SK-N-SH (cell line): Measurements from ENCODE around the gene CEP170B.

Experiments used
- CTCF ChIP-seq: fragments of 200-600 bp; sonication (generic); IDR thresholded peaks from 2 replicates; pipeline ENCODE4 v1.6.1; 2017; ENCODE audit warnings: antibody characterized with exemption, mild to moderate bottlenecking, moderate library complexity
- MXI1 ChIP-seq: IDR thresholded peaks from 2 replicates; pipeline ENCODE4 v1.6.1; 2012; ENCODE audit warnings: mild to moderate bottlenecking, low read depth, low read length, improper control_type of control experiment
- NRF1 ChIP-seq: IDR thresholded peaks from 2 replicates; pipeline ENCODE4 v1.6.1; 2012; ENCODE audit warnings: low read depth, mild to moderate bottlenecking, low read length

GRCh38 chr14:104927432-104927816 is 62.4 kb downstream of the CEP170B start:
- no peak for TF ChIP-seq CTCF
- TF ChIP-seq NRF1: no peak
- no peak for TF ChIP-seq MXI1
